SU-DHL-6 (cell line): ENCODE measurements around the gene NOL8.

Experiments used
- H2AFZ ChIP-seq: fragments of 200-600 bp; sonication (generic); 2 replicates; pipeline ENCODE4 v1.6.1; 2014; ENCODE audit warnings: low read depth, mild to moderate bottlenecking, moderate library complexity, mixed read lengths, antibody characterized with exemption, low read length; ENCODE audit not compliant: severe bottlenecking
- H3F3A ChIP-seq: fragments of 200-600 bp; shearing (Covaris generic); 2 replicates; pipeline ENCODE4 v1.6.0; 2016; ENCODE audit warnings: antibody characterized with exemption, mild to moderate bottlenecking; ENCODE audit not compliant: insufficient read depth
- H3K27ac ChIP-seq: fragments of 200-600 bp; sonication (generic); 2 replicates; pipeline ENCODE4 v1.5.1; 2016; ENCODE audit warnings: low read depth, mild to moderate bottlenecking, low read length, moderate library complexity, mixed read lengths
- H3K27me3 ChIP-seq: fragments of 200-600 bp; sonication (generic), shearing (Covaris generic); 2 replicates; pipeline ENCODE4 v1.6.0; 2014; ENCODE audit warnings: mild to moderate bottlenecking, low read length
- H3K36me3 ChIP-seq: fragments of 200-600 bp; sonication (generic); 2 replicates; pipeline ENCODE4 v1.6.1; 2014; ENCODE audit warnings: mild to moderate bottlenecking, low read length, mixed read lengths
- H3K4me2 ChIP-seq: fragments of 300-600, 200-600 bp; shearing (Covaris generic), sonication (generic); 2 replicates; pipeline ENCODE4 v1.6.0; 2014; ENCODE audit warnings: low read length, low read depth, mild to moderate bottlenecking; ENCODE audit not compliant: poor library complexity, severe bottlenecking
- H3K4me3 ChIP-seq: fragments of 200-600 bp; sonication (generic); 2 replicates; pipeline ENCODE4 v1.5.1; 2014; ENCODE audit warnings: antibody characterized with exemption, low read length, mild to moderate bottlenecking, mixed read lengths; ENCODE audit not compliant: insufficient read depth, poor library complexity, severe bottlenecking
- H3K79me2 ChIP-seq: fragments of 200-600 bp; sonication (generic); 2 replicates; pipeline ENCODE4 v1.6.1; 2014; ENCODE audit warnings: mild to moderate bottlenecking, low read length, moderate library complexity; ENCODE audit not compliant: insufficient read depth
- H3K9ac ChIP-seq: fragments of 200-600 bp; sonication (generic); 2 replicates; pipeline ENCODE4 v1.7.0; 2014; ENCODE audit warnings: mild to moderate bottlenecking, low read length
- H3K9me2 ChIP-seq: fragments of 200-600 bp; sonication (generic); replicated peaks from 2 replicates; pipeline ENCODE4 v1.6.1; 2014; ENCODE audit warnings: low read length; ENCODE audit not compliant: insufficient read depth
- H3K9me3 ChIP-seq: fragments of 200-600 bp; sonication (generic); 2 replicates; pipeline ENCODE4 v1.6.1; 2014; ENCODE audit warnings: low read length, mixed read lengths; ENCODE audit not compliant: insufficient read depth
- H4K20me1 ChIP-seq: fragments of 200-600 bp; sonication (generic); 2 replicates; pipeline ENCODE4 v1.6.1; 2014; ENCODE audit warnings: low read depth, mild to moderate bottlenecking, antibody characterized with exemption, low read length, moderate library complexity, mixed read lengths
- EZH2phosphoT487 ChIP-seq: fragments of 200-600 bp; sonication (generic), shearing (Covaris generic); conservative IDR thresholded peaks from 2 replicates; pipeline ENCODE4 v1.6.1; 2018; ENCODE audit warnings: mild to moderate bottlenecking, antibody characterized with exemption, low read length, moderate library complexity, mixed read lengths
- TF ChIP-seq, protein P1 (sequence below): fragments of 200-600 bp; sonication (generic); IDR thresholded peaks from one replicate; pipeline ENCODE4 v1.5.1; 2017; ENCODE audit warnings: antibody characterized with exemption, mild to moderate bottlenecking, low read length, moderate library complexity; ENCODE audit not compliant: insufficient read depth, poor library complexity, severe bottlenecking

The NOL8 gene

DNA sequence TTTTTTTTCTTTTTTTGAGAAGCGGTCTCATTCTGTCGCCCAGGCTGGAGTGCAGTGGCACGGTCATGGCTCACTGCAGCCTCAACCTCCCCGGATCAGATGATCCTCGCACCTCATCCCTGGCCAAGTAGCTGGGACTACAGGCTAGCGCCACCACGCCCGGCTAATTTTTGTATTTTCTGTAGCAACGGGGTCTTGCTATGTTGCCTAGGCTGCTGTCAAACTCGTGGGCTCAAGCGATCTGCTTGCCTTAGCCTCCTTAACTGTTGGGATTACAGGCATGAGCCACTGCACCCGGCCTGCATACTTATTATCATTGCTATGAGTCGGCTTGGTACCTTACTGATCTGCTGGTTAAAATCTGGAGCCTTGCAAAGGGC lies 30.9 kb downstream of the NOL8 start:
- peak overlapping the region; percentile 75 for H2AFZ ChIP-seq

DNA sequence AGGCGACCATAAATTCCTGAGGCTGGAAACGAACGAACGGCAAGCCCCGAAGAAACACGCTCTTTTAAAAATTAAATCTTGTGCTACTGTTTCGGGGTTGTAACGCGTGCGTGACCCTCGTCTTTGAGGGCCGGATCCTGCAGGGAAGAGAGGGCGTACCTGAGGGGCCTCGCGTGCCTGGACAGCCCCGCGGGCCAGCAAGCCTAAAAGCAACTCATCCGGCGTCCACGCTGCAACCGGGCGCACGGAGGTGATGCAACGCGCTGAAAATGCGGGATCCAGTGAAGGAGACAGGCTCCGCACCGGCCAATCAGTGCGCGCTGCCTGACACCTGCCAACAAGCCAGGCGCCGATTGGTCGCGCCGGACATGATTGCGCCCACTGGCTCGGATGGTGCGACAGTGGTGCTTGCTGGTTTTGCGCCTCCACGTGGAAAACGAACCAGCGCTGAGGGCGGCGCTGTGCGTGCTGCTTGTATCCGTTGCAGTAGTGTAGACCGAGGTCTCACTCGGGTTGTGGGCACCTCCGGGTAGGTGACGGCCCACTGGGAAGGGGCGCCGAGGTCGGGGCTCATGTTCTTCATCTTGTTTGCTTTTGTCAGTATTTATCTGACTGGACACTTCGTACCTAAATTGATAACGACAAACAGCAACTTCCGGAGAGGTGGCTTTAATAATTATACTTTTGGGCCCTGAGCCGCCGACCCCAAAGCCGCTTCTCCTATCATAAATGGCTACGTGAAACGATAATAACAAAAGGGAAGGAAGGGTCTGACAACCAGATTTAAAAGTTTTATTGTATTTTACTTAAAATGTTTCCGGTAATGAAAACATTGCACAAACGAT lies 31.5 kb downstream of the NOL8 start, which contains the start of gene IARS1:
TSS of gene IARS1 (minus strand) at position 246 of the 845 bp plus-strand sequence. CDS start 4,278 bp downstream, outside the sequence.
- H3K79me2 ChIP-seq, result peaks cover 48% of the 10 kb centered on the region
- H3K27ac ChIP-seq, result peak within 1 kb of the TSS; percentile 85

More for the DNA sequence above, 30.9 kb downstream of the NOL8 start:
- peaks cover 44% of the 10 kb centered on the region for H3K36me3 ChIP-seq
- H3K9me2 ChIP-seq, result no peaks in the 10 kb centered on the region
- peaks cover 49% of the 10 kb centered on the region for H3F3A ChIP-seq
- TF ChIP-seq, protein P1, sequence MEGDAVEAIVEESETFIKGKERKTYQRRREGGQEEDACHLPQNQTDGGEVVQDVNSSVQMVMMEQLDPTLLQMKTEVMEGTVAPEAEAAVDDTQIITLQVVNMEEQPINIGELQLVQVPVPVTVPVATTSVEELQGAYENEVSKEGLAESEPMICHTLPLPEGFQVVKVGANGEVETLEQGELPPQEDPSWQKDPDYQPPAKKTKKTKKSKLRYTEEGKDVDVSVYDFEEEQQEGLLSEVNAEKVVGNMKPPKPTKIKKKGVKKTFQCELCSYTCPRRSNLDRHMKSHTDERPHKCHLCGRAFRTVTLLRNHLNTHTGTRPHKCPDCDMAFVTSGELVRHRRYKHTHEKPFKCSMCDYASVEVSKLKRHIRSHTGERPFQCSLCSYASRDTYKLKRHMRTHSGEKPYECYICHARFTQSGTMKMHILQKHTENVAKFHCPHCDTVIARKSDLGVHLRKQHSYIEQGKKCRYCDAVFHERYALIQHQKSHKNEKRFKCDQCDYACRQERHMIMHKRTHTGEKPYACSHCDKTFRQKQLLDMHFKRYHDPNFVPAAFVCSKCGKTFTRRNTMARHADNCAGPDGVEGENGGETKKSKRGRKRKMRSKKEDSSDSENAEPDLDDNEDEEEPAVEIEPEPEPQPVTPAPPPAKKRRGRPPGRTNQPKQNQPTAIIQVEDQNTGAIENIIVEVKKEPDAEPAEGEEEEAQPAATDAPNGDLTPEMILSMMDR, result no peak
- no peak for TF ChIP-seq EZH2phosphoT487
- H3K9ac ChIP-seq, result peak overlapping the region; percentile 80
- H3K9me3 ChIP-seq, result no peaks in the 10 kb centered on the region
- H3K27me3 ChIP-seq, result no peaks in the 10 kb centered on the region
- H4K20me1 ChIP-seq, result peaks cover 16% of the 10 kb centered on the region; the same call in 1 of the 2 replicates
- peaks cover 42% of the 10 kb centered on the region for H3K79me2 ChIP-seq
- peak overlapping the region; percentile 94 for H3K4me3 ChIP-seq
- H3K4me2 ChIP-seq, result peak overlapping the region; percentile 82
- H3K27ac ChIP-seq, result peak overlapping the region; percentile 85

DNA sequence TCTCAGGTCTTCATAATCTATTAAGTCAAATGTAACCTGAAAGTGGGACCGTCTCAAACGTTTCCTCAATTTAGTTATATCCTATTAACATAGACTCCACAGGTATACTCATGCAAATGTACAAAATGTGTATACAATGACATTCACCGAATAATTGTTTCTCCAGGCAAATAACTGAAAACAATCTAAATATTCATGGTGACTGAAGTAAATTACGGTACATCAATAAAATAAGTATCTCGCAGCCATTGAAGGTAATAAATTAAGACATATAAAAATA lies 32.1 kb downstream of the NOL8 start:
- Histone ChIP-seq H3K79me2 (peaks cover 55% of the 10 kb centered on the region), H3K4me2 (peak overlapping the region; percentile 78), H3K4me3 (peak overlapping the region; percentile 94), H3F3A (peaks cover 42% of the 10 kb centered on the region), H3K9ac (peak overlapping the region; percentile 80), H3K27ac (peak overlapping the region; percentile 67), H4K20me1 (peaks cover 20% of the 10 kb centered on the region; the same call in 1 of the 2 replicates), H3K9me2 (no peaks in the 10 kb centered on the region), H3K9me3 (no peaks in the 10 kb centered on the region), H3K36me3 (peaks cover 42% of the 10 kb centered on the region), H2AFZ (peak overlapping the region; percentile 70), H3K27me3 (no peaks in the 10 kb centered on the region)
- no peak for TF ChIP-seq EZH2phosphoT487
- TF ChIP-seq, protein P1, result no peak

More for the DNA sequence above, 31.5 kb downstream of the NOL8 start, which contains the start of gene IARS1:
- peaks cover 46% of the 10 kb centered on the region for H3F3A ChIP-seq
- peaks cover 16% of the 10 kb centered on the region; the same call in 1 of the 2 replicates for H4K20me1 ChIP-seq
- H3K9ac ChIP-seq, result peak within 1 kb of the TSS; percentile 80
- peak within 1 kb of the TSS; percentile 94 for H3K4me3 ChIP-seq
- TF ChIP-seq, protein P1, result peak; percentile 13
- TF ChIP-seq EZH2phosphoT487, result no peak
- H3K36me3 ChIP-seq, result peaks cover 41% of the 10 kb centered on the region
- H3K27me3 ChIP-seq, result no peaks in the 10 kb centered on the region
- peak within 1 kb of the TSS; percentile 82 for H3K4me2 ChIP-seq
- H2AFZ ChIP-seq, result peak within 1 kb of the TSS; percentile 75
- no peaks in the 10 kb centered on the region for H3K9me3 ChIP-seq
- H3K9me2 ChIP-seq, result no peaks in the 10 kb centered on the region
